ENCODE data around the gene DCBLD1.

Gene DCBLD1

DNA sequence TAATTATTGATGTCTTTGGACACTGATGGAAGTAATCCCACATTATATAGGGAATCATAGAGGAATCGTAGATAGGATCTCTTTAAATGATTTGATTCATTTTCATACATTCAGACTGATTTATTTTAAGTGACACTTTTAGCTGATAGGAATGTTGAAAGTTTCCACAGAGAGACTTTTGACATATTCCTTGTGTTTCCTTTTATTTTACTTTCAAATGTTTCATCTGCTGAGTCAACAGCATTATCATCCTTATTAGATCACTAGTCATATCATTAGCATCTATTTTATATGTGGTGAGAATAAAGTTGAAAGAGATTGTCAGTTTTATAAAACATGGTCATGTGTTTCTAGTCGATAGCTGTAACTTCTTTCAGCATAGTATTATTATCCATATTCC lies 13.4 kb downstream of the DCBLD1 start:
- H3K4me2 ChIP-seq (ENCODE audit: low read length) = no peak overlapping the region
- H3K27ac ChIP-seq = no peak overlapping the region
- H3K79me2 ChIP-seq = peaks cover 2% of the 10 kb centered on the region
- no peak overlapping the region for H3K4me3 ChIP-seq (ENCODE audit: low read depth, low read length)
- no peaks in the 10 kb centered on the region for H3K27me3 ChIP-seq (ENCODE audit: control insufficient read depth, insufficient read depth, low read length)
- no peaks in the 10 kb centered on the region for H3K36me3 ChIP-seq (ENCODE audit: control insufficient read depth, insufficient read depth, low read length)
- no peak overlapping the region for H2AFZ ChIP-seq
- H3K4me1 ChIP-seq = peaks cover 3% of the 10 kb centered on the region
- H3K9me3 ChIP-seq (ENCODE audit: control insufficient read depth, low read length) = no peaks in the 10 kb centered on the region
- H3K9ac ChIP-seq = no peak overlapping the region
- TF ChIP-seq, protein P1, sequence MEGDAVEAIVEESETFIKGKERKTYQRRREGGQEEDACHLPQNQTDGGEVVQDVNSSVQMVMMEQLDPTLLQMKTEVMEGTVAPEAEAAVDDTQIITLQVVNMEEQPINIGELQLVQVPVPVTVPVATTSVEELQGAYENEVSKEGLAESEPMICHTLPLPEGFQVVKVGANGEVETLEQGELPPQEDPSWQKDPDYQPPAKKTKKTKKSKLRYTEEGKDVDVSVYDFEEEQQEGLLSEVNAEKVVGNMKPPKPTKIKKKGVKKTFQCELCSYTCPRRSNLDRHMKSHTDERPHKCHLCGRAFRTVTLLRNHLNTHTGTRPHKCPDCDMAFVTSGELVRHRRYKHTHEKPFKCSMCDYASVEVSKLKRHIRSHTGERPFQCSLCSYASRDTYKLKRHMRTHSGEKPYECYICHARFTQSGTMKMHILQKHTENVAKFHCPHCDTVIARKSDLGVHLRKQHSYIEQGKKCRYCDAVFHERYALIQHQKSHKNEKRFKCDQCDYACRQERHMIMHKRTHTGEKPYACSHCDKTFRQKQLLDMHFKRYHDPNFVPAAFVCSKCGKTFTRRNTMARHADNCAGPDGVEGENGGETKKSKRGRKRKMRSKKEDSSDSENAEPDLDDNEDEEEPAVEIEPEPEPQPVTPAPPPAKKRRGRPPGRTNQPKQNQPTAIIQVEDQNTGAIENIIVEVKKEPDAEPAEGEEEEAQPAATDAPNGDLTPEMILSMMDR (IDR thresholded peaks at IDR 0.05) = no peak

DNA sequence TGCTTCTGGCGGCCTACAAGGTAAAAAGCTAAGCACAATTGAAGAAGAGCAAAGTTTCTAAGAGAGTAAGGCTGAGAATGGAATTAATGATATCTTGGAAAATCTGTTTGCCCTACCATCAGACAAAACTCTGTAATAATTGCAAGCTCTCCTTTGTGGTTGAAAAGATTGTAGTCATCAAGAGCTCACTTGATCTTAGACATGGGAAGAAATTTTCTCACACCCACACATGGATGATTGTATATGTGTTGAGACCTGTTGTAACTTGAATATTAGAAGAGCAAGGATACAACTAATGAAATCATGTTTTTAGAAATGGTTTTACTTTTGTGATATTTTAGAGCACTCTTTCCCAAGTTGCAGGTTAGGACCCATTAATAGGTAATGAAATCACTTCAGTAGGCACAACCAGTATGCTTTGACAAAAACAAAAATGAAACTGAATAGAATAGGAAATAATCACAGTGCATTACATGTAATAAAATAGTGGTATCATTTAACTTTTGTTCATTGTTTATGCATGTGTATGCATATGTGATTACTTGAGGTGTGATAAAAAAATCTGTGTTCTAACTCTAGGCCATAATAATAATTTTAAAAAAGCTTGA lies 14.0 kb downstream of the DCBLD1 start:
- no peaks in the 10 kb centered on the region for H3K36me3 ChIP-seq (ENCODE audit: control insufficient read depth, insufficient read depth, low read length)
- H3K9ac ChIP-seq = no peak overlapping the region
- no peak overlapping the region for H3K4me3 ChIP-seq (ENCODE audit: low read depth, low read length)
- H3K4me1 ChIP-seq = peaks cover 3% of the 10 kb centered on the region
- H3K27me3 ChIP-seq (ENCODE audit: control insufficient read depth, insufficient read depth, low read length) = no peaks in the 10 kb centered on the region
- H3K27ac ChIP-seq = no peak overlapping the region
- H2AFZ ChIP-seq = no peak overlapping the region
- peaks cover 2% of the 10 kb centered on the region for H3K79me2 ChIP-seq
- no peak overlapping the region for H3K4me2 ChIP-seq (ENCODE audit: low read length)
- H3K9me3 ChIP-seq (ENCODE audit: control insufficient read depth, low read length) = no peaks in the 10 kb centered on the region
- TF ChIP-seq, protein P1 (IDR thresholded peaks at IDR 0.05) = no peak

GRCh38 chr6:117497237-117497636 lies 14.8 kb downstream of the DCBLD1 start:
- Histone ChIP-seq H3K4me1 (peaks cover 3% of the 10 kb centered on the region), H3K36me3 (ENCODE audit: control insufficient read depth, insufficient read depth, low read length) (no peaks in the 10 kb centered on the region), H3K27ac (no peak overlapping the region), H3K27me3 (ENCODE audit: control insufficient read depth, insufficient read depth, low read length) (no peaks in the 10 kb centered on the region), H3K9me3 (ENCODE audit: control insufficient read depth, low read length) (no peaks in the 10 kb centered on the region), H3K4me3 (ENCODE audit: low read depth, low read length) (no peak overlapping the region), H3K79me2 (peaks cover 2% of the 10 kb centered on the region), H3K9ac (no peak overlapping the region), H3K4me2 (ENCODE audit: low read length) (no peak overlapping the region), H2AFZ (no peak overlapping the region)
- TF ChIP-seq, protein P1 (IDR thresholded peaks at IDR 0.05) = no peak

GRCh38 chr6:117498159-117498558 lies 15.7 kb downstream of the DCBLD1 start:
- H3K9me3 ChIP-seq (ENCODE audit: control insufficient read depth, low read length) = no peaks in the 10 kb centered on the region
- H3K36me3 ChIP-seq (ENCODE audit: control insufficient read depth, insufficient read depth, low read length) = no peaks in the 10 kb centered on the region
- peak overlapping the region; percentile 26 for H3K27ac ChIP-seq
- H2AFZ ChIP-seq = no peak overlapping the region
- H3K9ac ChIP-seq = no peak overlapping the region
- H3K4me2 ChIP-seq (ENCODE audit: low read length) = no peak overlapping the region
- H3K4me3 ChIP-seq (ENCODE audit: low read depth, low read length) = no peak overlapping the region
- peaks cover 2% of the 10 kb centered on the region for H3K79me2 ChIP-seq
- TF ChIP-seq, protein P1 (IDR thresholded peaks at IDR 0.05) = no peak
- no peaks in the 10 kb centered on the region for H3K27me3 ChIP-seq (ENCODE audit: control insufficient read depth, insufficient read depth, low read length)
- H3K4me1 ChIP-seq = peaks cover 3% of the 10 kb centered on the region

DNA sequence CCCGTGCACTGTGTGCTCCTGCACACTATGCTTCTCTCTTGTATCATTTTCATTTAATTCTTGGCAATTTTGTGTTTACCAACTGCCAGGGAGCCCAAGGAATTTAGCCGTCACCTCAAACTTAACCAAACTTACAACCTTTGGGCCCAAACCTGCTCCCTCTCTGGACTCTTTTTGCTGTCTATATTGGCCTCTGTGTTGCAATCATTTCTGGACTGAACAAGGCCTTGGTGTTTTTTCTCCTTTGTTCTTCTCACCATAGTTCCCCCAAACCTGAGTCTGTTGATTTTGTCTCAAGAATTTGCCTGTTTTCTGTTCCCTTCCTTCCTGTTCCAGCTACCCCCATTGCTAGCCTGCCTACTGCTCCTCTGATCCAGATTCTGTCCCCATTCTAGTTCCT lies 19.2 kb downstream of the DCBLD1 start:
- Histone ChIP-seq H3K4me1 (peaks cover 2% of the 10 kb centered on the region), H3K27ac (no peak overlapping the region), H3K79me2 (peaks cover 2% of the 10 kb centered on the region), H3K9me3 (ENCODE audit: control insufficient read depth, low read length) (no peaks in the 10 kb centered on the region), H3K4me2 (ENCODE audit: low read length) (no peak overlapping the region), H2AFZ (no peak overlapping the region), H3K36me3 (ENCODE audit: control insufficient read depth, insufficient read depth, low read length) (no peaks in the 10 kb centered on the region), H3K9ac (no peak overlapping the region), H3K4me3 (ENCODE audit: low read depth, low read length) (no peak overlapping the region), H3K27me3 (ENCODE audit: control insufficient read depth, insufficient read depth, low read length) (no peaks in the 10 kb centered on the region)
- TF ChIP-seq, protein P1 (IDR thresholded peaks at IDR 0.05) = no peak
